Inflammatory macrophage treated with lipopolysaccharide for 1 hour (primary cell): ENCODE measurements around the gene NFATC2.
"Not testable (repeated sequence)": the region's sequence is repeated elsewhere in the genome, so short reads cannot be mapped to it uniquely, and the experiment has no call there.

ENCODE experiments used
- DNase-seq, 2 donors: peaks; one replicate each; pipeline ENCODE4 v3.0.0-alpha.2; 2020 to 2022

NFATC2 gene

GRCh38 chr20:51567622-51568021, 25.1 kb upstream of the NFATC2 start:
- no peak for DNase-seq

DNA sequence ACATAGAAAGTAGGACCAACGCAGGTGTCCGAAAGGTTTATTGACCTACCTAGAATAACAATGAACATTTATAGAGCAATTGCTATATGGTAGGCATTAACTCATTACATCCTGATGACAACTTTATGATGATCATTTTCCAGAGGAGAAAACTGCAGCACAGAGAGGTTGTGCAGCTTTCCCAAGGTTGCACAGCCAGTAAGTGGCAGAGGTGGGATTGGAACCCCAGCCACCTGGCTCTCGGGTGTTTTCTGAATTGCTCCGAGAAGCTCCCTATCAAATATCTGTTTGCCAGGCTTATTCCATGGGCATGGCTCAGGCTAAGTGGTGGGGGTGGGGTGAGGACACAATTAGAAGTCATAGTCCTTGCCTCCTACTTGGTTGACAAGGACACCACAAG, 24.1 kb upstream of the NFATC2 start:
- DNase-seq: no peak

- DNase-seq: no peak
These were observed 23.0 kb upstream of the NFATC2 start for GRCh38 chr20:51565298-51566144.

GRCh38 chr20:51563486-51564332, 21.2 kb upstream of the NFATC2 start:
- DNase-seq: no peak

GRCh38 chr20:51563174-51563485, 20.6 kb upstream of the NFATC2 start:
- DNase-seq: no peak

DNA sequence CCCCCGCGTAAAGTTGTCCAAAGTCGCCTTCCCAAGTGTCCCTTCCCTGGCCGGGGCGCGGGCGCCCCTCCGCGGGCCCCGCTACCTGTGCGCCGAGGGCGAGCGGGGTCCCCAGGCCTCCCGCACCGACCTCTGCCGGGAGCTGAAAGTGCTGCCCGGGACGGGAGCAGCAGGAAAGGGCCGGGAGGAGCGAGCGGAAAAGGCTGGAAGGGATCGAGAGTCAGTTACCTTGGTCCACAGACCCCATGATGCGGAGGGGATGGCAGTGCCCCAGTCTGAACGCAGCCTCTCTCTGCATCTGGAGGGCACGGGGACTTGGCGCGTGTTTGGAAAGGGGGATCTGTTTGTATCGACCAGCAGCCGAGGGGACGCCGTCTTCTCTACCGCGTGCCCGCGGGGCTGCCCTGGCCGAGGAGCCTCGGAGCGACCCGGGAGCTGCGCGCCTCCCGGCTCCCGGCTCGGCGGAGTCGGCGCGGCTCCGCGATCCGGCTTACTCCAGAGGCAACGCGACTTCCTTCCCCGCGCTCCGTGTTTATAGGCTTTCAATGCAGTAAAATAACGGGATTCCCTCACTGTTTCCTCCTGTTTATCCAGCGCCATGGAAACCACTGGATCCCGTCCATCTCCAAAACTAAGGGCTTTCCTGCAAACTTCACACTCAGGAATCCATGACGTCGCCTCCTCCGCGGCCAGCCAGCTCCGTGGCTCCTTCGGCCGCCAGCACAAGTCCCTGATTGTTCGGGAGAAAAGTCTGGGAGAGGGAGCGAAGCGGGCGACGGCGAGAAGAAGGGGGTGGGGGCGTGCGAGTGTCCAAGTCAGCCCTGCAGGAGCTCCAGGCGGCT, 20.0 kb upstream of the NFATC2 start:
- no peak for DNase-seq

DNA sequence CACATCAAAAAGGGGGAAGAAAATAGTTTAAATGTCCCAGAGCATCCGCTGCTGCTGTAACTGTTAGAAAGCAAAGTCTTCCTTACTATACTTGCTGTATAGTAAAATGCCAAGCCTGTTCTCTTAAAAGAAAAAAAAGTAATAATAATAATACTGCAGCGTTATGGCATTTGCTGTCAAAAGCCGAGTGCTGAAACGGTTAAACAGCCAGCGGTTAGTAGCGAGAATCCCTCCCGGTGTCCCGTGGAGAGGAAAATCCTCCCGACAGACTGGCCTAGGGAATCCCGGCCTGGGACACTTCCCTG, 19.5 kb upstream of the NFATC2 start:
- no peak for DNase-seq

GRCh38 chr20:51560550-51561307, 18.2 kb upstream of the NFATC2 start:
- no peak for DNase-seq

- no peak for DNase-seq
These were observed 17.5 kb upstream of the NFATC2 start for GRCh38 chr20:51560042-51560441.

GRCh38 chr20:51554538-51555165, 12.1 kb upstream of the NFATC2 start:
- DNase-seq: no peak

DNA sequence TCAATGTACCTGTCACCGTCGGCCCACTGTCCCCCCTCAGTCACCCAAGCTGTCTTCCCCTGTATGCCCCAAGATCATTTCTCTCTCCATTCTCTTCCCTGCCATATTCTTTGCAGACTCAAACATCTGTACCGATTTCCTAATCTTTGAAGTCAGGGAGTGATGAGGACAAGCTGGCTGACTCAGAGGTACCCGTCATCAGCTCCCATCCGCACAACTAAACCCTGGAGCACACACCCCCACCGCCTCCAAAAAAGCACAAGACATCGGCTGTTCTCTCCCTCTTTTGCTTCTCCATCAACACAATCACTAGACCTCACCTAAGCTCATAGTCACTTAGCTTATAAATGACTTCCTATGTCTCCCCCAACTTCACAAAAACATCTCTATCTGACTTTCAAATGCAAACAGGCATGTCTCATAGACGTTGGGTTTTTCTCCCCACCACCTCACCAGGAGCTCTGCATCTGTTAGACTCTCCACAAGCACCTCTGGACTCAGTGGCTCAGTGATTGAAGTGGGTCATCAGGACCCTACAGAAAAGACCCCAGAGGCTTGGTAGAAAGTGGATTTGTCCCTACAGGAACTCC, 11.5 kb upstream of the NFATC2 start:
- DNase-seq: no peak

- DNase-seq: no peak
These were observed 8.7 kb upstream of the NFATC2 start for GRCh38 chr20:51551186-51551585.

- no peak for DNase-seq
These were observed 7.0 kb upstream of the NFATC2 start for GRCh38 chr20:51549474-51549873.

DNA sequence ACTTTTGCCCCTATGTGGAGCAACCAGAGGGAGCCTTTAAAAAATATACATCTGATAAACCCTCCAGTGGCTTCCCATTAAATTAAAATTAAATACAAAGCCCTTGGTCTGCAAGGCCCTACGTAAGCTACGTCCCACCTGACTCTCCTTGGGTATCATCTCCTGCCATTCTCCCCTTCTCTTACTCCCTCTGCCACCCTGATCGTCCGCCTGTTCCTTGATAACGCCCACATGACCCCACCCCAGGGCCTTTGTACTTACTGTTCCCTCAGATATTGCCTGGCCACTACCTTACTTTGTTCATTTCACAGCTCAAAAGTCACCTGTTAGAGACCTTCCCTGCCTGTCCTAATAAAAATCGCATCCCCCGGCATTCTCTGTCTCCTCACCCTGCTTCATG, 5.4 kb upstream of the NFATC2 start:
- DNase-seq: no peak

GRCh38 chr20:51545515-51545914, 3.0 kb upstream of the NFATC2 start:
- DNase-seq: no peak

- DNase-seq: no peak
These were observed 886 bp upstream of the NFATC2 start for GRCh38 chr20:51543422-51543788.

DNA sequence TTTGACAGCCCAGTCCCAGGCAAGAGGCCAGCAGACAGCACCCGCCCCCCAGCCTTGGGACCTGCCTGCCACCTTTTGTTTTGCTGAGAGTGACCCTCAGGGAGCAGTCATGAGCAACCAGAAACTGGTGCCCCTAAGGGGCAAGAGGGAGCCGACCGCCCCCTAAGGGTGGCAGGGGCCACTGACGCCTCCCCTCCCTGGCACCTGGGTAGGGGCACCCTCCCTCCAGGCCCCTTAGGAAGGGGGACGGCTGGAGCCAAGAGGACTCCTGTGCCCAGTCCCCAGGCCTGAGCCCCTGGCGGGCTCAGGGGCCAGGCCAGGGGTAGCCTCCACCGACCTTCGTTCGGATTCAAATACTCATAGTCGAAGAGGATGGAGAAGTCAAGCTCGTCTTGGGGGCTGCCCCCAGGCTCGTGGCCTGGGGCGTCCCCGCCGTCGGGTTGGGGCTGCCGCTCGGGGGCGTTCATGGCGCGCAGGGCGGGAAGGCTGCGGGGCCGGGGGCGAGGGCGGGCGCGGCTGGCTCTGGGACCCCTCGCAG, 417 bp downstream of the NFATC2 start:
- DNase-seq: no peak

DNA sequence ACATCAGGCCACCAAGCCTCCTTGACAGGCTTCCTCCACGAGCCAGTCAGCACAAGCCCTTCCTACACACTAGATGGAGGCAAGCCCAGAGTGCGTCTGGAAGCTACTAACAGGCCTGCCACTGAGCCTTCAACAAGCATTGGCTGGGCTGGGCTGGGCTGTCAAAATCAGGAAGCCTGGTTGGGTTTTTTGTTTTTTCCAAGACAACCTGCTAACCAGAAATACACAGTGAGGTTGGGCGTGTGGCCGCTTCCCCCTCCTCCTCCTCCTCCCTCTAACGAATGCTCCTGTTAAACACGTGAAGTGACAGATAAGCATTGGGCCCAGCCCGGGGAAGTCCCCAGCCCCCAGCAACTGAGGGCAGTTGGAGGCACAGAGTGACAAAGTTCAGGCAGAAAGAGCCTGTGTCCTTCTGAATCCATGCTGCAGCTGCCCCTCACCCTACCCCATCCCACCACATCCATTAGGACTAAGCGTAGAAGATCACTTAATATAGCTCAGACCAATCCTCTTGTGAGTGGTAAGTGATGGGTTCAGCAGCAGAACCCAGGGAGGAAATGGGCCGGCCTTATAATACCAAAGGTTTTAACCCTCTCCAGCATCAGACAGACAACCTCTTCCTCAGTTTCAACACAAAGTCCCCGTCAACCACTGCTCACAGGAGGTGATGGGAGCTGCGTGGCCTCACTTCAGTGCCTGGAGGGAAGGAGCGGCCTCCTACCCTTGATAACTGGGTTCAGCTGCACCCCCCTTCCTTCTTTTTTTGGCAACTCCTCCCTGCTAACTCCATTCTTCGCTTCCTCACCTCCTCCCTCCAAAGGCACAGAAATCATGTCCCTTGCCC, 1.1 kb downstream of the NFATC2 start:
- peak; percentile 69 to 82 for DNase-seq

- DNase-seq: no peak
These were observed 1.9 kb downstream of the NFATC2 start for GRCh38 chr20:51540580-51540979.

- not testable (repeated sequence) for DNase-seq
These were observed 2.4 kb downstream of the NFATC2 start for GRCh38 chr20:51540074-51540473.
